GM10847 (cell line): Measurements from ENCODE around the gene GRM1.

Experiments
- POLR2A ChIP-seq: IDR thresholded peaks from 2 replicates; pipeline ENCODE4 v1.6.1; 2011; ENCODE audit not compliant: insufficient read length; ENCODE audit errors: extremely low read depth

Gene GRM1

GRCh38 chr6:146456886-146457285 is 428.0 kb downstream of the GRM1 start:
- no peak for TF ChIP-seq POLR2A

GRCh38 chr6:146460941-146461340 is 432.1 kb downstream of the GRM1 start:
- TF ChIP-seq POLR2A: no peak

GRCh38 chr6:146470091-146470770 is 441.4 kb downstream of the GRM1 start:
- TF ChIP-seq POLR2A: no peak

- TF ChIP-seq POLR2A: no peak
Observed at GRCh38 chr6:146472918-146473317, 444.1 kb downstream of the GRM1 start.

GRCh38 chr6:146481527-146481926 is 452.7 kb downstream of the GRM1 start:
- TF ChIP-seq POLR2A: no peak

- no peak for TF ChIP-seq POLR2A
Observed at GRCh38 chr6:146484411-146484810, 455.5 kb downstream of the GRM1 start.
